ENCODE data around the gene FBXW9. TPM values are rescaled to one million over a fixed set of nuclear protein-coding genes. Genes with fewer than 3 reads are reported as not detected.
"Not testable (repeated sequence)": the region's sequence is repeated elsewhere in the genome, so short reads cannot be mapped to it uniquely, and the experiment has no call there.

Gene FBXW9
- polyA plus RNA-seq, 1 donor: 5.2 TPM

DNA sequence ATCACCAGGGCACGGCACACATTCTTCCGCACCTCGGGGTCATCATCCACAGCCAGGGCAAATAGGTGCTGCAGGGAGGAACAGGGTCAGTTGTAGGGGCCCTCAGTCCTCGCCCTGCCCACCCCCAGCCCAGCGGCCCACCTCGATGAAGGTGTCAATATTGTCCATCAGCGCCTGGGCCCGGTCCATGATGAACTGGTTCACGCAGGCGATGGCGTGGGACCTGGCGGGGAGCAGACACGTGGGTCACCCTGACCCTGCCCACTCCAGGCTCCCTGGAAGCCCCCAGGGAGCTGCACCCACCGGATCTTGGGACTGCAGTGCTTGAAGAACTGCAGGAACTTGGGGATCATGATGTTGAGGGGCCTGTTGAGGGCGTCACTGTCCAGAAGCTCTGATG is 18.7 kb upstream of the FBXW9 start:
- DNase-seq: no peak

DNA sequence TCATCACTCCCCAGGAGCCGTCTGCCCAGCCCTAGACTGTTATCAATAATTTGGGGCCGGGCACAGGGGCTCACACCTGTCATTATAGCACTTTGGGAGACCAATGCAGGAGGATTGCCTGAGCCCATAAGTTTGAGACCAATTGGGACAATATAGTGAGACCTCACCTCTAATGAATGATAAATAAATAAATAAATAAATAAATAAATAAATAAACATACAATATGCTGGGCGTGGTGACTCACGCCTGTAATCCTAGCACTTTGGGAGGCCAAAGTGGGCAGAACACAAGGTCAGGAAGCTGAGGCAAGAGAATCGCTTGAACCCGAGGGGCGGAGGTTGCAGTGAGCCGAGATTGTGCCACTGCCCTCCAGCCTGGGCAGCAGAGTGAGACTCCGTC is 16.9 kb upstream of the FBXW9 start:
- DNase-seq: not testable (repeated sequence)

DNA sequence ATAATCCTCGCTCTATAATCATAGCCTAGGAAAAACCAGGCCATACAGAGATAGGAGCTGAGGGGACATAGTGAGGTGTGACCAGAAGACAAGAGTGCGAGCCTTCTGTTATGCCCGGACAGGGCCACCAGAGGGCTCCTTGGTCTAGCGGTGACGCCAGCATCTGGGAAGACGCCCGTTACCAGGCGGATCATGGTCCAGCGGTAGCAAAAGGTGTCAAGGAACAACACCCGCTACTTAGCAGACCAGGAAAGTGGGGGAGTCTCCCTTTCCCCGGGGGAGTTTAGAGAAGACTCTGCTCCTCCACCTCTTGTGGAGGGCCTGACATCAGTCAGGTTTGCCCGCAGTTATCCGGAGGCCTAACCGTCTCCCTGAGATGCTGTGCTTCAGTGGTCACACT is 15.6 kb upstream of the FBXW9 start:
- not testable (repeated sequence) for DNase-seq

DNA sequence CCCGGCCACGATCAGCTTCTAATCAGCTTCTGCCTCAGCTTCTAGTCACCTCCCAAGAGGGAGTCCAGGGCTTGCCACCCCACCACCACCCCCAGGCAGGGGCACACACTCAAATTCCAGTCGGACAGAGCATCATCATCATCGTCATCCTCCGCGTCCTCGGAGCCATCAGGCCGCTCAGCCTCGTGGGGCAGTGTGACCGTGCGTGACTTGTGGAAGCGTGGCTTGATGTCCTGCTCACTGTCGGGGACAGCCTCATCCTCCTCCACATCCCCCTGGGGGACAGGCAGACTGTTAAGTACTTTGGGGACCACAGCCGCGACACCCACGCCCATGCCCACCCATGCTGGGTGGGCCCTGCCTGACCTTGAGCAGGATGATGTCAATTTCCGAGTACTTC is 14.8 kb upstream of the FBXW9 start:
- no peak for DNase-seq

DNA sequence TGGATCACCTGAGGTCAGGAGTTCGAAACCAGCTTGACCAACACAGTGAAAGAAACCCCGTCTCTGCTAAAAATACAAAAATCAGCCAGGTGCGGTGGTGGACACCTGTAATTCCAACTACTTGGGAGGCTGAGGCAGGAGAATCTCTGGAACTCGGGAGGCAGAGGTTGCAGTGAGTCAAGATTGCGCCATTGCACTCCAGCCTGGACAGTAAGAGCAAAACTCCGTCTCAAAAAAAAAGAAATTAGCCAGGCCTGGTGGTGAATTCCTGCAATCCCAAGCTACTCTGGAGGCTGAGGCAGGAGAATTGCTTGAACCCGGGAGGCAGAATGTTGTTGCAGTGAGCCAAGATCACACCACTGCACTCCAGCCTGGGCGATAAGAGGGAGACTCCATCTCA is 12.2 kb upstream of the FBXW9 start:
- no peak for DNase-seq

DNA sequence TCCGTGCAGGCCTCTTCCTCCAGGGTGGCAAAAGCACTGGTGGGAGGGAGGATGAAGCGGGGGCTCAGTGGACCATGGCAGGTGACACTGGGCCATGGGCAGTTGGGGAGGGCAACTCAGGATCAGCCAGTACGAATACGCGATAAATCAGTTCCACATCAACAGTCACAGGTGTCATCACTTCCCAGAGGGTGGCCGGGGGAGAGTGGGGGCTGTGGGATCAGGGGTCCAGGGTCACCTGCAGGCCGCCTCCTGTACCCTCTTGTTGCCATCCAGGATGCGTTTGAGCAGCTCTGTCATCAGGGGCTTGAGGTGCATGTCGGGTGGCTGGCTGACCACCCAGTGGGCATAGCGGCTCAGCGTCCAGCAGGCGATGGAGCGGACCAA is 9.9 kb upstream of the FBXW9 start:
- no peak for DNase-seq

DNA sequence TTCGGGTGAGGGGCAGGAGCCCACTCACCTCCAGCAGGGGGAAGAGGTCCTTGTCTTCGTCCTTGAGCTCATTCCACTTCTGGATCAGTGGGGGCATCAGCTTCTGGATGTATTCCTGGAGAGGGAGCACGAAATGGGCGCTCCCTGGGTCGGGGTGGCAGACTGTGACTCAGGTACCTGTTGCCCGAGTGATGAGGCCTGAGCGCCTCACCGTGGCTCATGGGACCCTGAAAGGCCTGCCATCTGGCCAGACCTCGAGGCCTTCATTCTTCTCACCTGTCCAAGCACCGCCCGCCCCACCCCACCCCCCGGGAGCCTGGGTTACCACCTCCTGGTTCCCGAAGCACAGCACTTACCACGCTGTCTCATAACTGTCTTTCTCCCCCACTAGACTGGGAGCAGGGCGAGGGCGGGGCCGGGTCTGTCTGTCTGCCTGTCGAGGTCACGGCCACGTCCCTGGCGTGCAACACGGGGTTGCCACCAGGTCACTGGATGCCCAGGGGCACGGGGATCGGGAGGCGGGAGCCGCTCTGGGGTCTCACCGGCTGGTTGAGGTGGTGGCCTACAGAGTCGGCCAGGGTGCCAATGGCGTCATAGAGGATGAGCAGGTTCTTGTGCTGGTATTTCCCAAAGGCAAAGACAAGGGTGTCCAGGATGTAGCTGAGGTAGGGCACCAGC is 9.4 kb upstream of the FBXW9 start:
- no peak for DNase-seq

DNA sequence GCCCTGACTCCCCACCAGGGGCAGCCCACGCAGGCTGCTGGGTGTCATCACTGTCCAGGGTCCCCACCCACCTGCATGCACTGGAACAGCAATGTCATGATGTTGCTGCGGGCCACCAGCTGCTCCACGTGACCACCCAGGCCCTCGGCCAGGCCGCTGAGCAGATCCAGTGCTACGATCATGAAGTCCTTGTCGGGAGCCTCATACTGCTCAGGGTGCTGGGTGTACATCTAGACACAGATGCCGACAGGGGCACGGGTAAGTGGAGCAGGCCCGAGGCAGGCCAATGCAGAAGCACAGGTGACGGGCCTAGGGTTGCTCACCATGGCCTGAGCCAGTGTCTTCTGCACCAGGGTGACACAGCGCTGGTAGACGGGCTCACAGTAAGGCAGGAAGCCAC is 8.7 kb upstream of the FBXW9 start:
- no peak for DNase-seq

DNA sequence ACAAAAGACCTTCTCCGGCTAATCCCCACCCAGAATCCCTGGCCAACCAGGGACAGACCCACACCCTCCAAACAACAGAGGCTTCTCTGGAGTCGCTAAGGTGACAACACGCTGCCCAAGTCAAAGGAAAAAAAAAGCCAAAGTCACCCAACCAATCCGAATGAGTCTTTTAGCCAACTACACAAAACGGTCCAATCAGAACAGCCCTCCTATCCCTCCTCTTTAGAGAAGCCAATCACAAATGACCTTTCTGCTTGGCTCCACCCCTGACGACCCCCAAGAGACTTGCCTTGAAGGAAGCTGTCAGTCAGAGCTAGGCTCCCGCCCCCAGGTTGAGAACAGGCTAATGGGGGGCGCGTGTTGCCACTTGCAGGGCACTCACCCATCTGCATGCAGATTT is 6.6 kb upstream of the FBXW9 start:
- peak; percentile 40 for DNase-seq

DNA sequence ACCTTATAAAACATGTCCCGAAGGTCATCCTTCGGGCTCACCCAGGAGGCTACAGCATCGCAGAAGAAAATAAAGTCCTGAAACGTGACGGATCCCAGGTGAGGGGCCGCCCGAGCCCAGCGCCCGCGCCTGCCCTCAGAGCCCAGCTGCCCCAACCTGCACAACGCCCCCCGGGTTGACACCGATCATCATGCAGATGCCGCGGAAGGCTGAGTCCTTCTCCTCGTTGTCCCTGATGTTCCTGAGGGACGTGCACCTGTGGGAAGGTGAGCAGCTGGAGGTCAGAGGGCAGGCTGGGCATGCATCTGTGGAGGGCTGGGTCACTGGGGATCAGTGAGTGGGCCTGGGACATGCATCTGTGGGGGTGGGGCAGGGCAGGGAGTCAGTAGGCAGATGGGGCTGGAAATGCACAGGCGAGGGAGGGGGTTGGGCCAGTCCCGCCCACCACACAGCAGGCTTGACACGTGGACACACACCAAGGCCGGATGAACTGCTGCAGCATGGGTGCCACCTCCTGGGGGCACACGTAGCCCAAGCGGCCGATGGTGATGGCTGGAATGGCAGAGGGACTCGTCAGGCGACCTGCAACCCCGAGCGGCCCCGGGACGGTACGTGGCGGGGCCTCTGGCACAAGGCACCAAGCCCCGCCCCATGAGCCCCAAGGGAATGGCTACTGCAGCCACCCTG is 5.3 kb upstream of the FBXW9 start:
- no peak for DNase-seq

DNA sequence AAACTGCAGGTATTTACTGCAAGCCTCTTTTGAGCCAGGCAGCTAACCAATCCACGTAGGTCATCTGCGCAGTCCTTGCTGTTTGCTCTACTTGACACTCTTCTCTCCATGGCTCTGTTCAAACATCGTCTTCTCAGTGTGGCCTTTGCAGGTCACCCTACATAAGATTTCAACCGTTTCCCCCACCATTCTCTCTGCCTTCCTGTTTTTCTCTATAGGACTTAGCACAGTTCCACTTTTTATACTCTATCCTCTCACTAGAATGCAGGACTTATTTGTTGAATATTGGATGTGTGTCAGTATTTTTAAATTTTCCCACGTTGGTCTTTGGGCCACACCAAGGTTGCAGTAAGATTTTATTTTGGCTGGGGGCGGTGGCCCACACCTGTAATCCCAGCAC is 1.7 kb upstream of the FBXW9 start:
- no peak for DNase-seq

DNA sequence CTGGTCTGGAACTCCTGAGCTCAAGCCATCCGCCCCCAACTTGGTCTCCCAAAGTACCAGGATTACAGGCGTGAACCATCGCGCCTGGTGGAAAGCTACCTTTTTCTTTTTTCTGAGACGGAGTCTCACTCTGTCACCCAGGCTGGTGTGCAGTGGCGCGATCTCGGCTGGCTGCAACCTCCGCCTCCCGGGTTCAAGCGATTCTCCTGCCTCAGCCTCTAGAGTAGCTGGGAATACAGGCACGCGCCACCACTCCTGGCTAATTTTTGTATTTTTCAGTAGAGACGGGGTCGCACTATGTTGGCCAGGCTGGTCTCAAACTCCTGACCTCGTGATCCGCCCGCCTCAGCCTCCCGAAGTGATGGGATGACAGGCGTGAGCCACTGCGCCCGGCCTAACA is 994 bp upstream of the FBXW9 start:
- DNase-seq: not testable (repeated sequence)

DNA sequence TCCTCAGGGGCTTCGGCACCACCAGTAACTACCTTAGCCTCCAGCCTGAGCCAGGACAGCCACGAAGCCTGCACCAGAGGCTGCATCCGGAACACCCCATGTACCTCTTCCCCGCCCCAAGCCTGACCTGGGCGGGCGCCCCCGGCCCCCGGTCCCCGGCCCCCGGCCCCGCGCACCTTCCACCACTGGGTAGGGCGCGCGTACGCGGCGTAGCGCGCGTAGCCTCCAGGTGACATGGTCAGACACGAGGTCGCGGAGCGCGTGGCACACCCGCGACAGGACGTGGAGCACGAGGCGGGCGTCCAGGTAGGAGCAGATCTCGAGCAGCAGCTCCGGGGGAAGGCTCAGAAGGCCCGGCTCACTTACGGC is 450 bp downstream of the FBXW9 start:
- no peak for DNase-seq

DNA sequence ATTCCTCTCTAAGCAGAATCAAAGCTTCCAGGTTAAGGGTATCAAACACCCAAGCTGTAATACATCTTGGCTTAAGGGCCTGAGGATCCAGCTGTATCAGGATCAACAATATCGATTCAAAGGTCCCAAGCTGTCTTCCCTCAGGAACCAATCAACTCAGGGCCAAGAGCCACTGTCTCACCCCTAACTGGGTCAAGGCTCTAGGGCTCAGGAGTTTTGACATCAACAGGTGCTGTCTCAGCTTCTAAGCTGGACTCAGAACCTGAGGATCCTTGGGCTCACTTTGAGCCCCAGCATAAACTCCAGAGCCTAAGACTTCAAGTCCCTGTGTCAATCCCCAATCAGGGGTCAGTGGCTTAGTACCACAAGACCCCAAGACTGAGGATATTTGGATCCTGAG is 917 bp downstream of the FBXW9 start:
- DNase-seq: no peak

DNA sequence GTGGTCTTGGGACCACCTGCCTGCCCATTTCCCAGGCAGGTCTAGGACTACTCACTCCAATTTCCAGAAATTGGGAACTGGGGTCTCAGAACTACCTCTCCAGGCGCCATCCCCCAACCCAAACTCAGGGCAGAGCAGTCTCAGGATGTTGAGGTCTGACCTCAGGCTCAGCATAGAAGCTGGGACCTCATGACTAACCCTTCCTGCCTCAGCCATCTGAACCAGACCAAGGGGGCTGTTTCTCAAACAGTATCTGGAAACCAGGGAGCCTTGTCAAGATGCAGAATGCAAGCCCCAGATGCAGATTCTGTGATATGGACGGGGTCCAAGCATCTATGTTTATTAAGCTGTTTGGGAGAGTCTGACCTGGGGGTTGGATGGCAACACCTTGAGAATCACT is 1.3 kb downstream of the FBXW9 start:
- no peak for DNase-seq

DNA sequence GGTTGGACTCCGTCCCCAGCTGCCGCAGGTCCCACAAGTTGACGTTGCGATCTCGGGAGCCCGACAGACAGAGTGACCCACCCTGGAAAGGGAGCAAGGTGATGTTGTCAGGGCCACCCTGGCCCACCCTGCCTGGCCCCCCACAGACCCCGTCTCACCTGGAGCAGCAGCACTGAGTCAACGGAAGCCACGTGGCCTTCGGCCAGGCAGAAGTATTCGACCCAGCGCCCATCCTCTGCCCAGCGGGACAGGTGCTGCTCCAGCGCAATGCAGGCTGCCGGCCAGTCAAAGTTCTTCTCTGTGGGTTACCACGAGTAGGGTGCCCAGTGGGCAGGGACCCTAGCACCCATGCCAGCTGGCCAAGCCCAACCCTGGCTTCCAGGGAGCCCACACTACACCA is 1.8 kb downstream of the FBXW9 start:
- DNase-seq: no peak

DNA sequence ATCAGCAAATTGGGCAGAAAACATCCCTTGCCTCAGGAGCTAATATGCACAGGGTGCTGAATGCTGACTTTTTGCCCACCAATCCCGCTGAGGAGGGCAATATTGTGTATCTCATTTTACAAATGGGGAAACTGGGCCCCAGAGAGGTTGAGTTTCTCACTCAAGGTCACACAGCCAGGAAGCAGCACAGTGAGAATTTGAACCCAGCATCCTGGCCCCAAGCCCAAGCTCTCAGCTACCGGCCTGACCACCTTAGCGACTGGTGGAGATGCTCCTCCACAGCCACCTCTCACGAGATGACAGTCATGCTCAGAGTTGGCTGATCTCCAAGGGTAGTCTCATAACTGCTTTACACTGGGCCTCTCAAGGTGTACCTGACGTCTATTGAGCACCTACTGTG is 3.5 kb downstream of the FBXW9 start:
- no peak for DNase-seq

DNA sequence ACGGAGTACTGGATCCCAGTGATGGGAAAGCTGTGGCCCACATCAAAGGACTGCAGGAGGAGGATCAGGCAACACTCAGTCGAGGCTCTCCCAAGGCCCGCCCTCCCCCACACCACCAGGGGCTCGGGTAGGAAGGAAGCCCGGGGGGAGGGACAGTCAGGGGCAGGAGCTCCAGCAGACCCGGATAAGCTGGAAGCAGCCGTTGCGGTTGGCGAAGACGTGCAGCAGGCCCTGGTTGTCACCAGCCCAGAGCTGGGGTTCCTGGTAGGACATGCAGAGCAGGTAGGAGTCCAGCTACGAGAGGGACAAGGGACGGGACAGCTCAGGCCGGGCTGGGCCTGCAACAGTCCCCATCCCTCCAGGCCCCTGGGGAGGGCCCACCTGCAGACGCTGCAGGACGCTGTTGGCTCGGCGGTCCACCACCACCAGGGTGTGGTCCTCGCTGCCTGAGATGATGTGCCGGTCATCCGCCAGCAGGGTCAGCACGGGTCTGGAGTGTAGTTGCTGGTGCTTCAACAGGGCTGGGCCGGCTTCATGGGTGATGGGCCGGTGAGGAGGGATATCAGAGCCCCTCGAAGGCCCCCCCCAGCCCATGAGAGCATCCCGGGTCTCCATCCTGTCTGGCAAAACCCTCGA is 6.7 kb downstream of the FBXW9 start:
- no peak for DNase-seq

DNA sequence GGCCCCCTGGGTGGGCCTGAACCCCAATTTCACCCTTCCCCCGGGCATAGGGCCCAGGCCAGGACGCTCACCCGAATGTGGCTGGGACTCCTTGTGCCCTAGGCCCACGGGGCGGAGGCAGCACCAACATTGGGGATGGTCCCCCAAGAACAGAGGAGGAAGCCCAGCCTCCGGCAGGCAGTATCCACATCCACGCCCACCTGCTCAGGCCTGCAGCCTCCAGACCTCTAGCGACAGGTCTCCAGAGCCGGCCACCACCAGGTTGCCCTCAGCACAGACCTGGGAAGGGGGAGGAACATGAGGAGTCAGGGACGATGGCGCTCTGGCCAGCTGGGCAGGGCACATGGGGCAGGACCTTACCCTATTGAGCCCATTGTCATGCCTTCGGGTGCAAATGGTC is 7.4 kb downstream of the FBXW9 start:
- no peak for DNase-seq

DNA sequence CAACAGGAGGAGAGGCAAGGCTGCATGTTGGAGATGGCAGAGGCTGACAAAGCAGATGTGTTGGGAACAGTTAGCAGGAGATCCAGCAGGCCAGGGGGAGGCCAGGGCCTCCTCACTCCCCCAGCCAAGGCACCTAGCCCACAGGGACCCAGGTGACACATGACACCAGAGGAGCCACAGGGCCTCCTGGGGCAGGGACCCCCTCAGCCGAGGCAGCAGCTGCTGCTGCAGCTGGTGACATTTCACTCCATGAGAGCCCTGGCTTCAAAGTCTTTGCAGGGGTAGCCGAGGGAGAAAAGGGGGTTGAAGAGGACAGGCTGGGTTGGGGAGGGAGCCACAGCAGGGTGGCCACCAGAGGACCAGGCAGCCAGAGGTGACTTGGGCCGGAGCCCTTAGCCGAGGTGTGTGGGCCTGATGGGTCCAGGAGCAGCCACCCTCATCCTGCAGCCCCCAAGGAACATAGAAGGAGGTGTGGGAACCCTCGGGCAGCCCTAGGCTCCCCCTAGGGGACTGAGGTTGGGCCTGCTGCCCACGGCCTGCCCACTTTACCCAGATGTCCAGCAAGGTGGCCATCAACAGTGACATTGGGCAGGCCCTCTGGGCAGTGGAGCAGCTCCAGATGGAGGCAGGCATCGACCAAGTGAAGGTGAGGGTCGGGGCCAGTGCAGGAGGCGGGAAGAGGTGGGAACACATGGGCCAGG is 8.8 kb downstream of the FBXW9 start, which contains the start of gene GNG14:
Gene GNG14 (plus strand): TSS at position 503 of the 701 bp plus-strand sequence. CDS start 51 bp downstream, at position 554.
- DNase-seq: no peak

DNA sequence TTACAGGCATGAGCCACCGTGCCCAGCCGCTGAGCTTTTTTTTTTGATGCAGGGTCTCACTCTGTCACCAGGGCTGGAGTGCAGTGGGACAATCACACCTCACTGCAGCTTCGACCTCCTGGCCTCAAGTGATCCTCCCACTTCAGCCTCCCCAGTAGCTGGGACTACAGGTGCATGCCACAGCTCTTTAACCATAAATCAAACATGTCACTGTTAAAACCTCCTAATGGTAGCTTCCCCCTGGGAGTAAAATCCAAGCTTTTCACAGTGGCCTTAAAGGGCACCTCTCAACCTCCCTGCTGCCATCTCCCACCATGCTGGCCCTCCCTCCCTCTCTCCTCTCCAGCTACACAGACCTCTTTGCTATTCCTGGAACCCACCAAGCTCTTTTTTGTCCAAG is 10.6 kb downstream of the FBXW9 start:
- no peak for DNase-seq

DNA sequence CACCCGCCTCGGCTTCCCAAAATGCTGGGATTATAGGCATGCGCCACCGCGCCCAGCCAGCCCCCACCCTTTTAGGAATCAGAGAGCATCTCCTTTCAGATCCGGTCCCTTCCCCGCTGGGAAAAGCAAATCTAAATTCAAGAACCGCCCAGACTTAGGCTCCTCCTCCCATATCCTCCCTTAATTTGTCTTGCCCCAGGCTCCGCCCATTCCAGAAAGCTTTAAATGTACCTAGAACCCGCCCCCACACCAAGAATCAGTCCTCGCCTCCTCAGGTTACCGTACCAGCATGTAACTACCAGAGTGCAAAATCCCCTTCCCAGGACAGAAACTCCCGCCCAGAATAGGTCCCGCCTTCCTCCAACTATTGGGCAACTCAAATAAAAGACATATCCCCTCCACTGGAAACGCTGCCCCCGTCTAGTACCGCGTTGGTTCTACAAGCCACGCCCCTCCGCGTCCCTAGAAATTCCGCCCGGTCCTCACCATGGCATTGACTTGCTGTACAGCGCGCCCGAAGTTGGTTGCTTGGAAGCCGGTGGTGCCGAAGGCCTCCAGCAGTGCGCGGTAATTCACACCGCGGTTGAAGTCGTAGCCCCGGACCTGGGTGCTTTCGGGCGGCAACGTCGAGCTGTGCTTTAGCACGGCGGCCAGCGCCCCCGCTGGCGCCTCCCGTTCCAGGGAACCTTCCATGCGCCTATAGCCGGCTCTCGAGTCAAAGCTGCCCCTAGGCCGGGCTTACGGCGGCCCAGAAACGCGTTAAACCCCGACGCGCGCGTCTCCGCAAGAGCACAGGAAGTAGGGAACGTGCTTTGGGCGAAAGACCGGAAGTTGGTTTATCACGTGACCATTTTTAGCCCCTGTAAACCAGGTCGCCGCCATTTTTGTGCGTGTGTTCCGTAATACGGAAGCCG is 15.1 kb downstream of the FBXW9 start, which contains the start of gene DHPS:
Gene DHPS (minus strand): TSS at position 807 of the 914 bp plus-strand sequence. CDS start 114 bp downstream, at position 693.
- peak; percentile 96 for DNase-seq

Data from hindlimb muscle (tissue), 1 donor.